ENCODE measurements around the gene PIEZO2.

PIEZO2 gene

GRCh38 chr18:10826400-10826799 is 323.0 kb downstream of the PIEZO2 start:
- Histone ChIP-seq H3K36me3 (ENCODE audit: control insufficient read depth, low read depth, low read length) (no peaks in the 10 kb centered on the region), H3K4me1 (ENCODE audit: control insufficient read depth, low read depth, low read length) (peaks cover 6% of the 10 kb centered on the region), H3K27me3 (ENCODE audit: control insufficient read depth, insufficient read depth, low read length) (no peaks in the 10 kb centered on the region), H3K9ac (ENCODE audit: low read length) (no peak overlapping the region), H3K27ac (ENCODE audit: low read length) (no peak overlapping the region), H3K9me3 (ENCODE audit: control insufficient read depth, low read depth, low read length) (no peaks in the 10 kb centered on the region), H3K4me3 (ENCODE audit: low read length) (no peak overlapping the region)

GRCh38 chr18:10822456-10822855 is 326.9 kb downstream of the PIEZO2 start:
- H3K27me3 ChIP-seq (ENCODE audit: control insufficient read depth, insufficient read depth, low read length) = no peaks in the 10 kb centered on the region
- peaks cover 6% of the 10 kb centered on the region for H3K4me1 ChIP-seq (ENCODE audit: control insufficient read depth, low read depth, low read length)
- no peaks in the 10 kb centered on the region for H3K9me3 ChIP-seq (ENCODE audit: control insufficient read depth, low read depth, low read length)
- no peak overlapping the region for H3K27ac ChIP-seq (ENCODE audit: low read length)
- H3K9ac ChIP-seq (ENCODE audit: low read length) = no peak overlapping the region
- no peak overlapping the region for H3K4me3 ChIP-seq (ENCODE audit: low read length)
- H3K36me3 ChIP-seq (ENCODE audit: control insufficient read depth, low read depth, low read length) = no peaks in the 10 kb centered on the region

GRCh38 chr18:10820681-10821080 is 328.7 kb downstream of the PIEZO2 start:
- Histone ChIP-seq H3K4me1 (ENCODE audit: control insufficient read depth, low read depth, low read length) (peaks cover 6% of the 10 kb centered on the region), H3K4me3 (ENCODE audit: low read length) (no peak overlapping the region), H3K9ac (ENCODE audit: low read length) (no peak overlapping the region), H3K9me3 (ENCODE audit: control insufficient read depth, low read depth, low read length) (no peaks in the 10 kb centered on the region), H3K36me3 (ENCODE audit: control insufficient read depth, low read depth, low read length) (no peaks in the 10 kb centered on the region), H3K27me3 (ENCODE audit: control insufficient read depth, insufficient read depth, low read length) (no peaks in the 10 kb centered on the region), H3K27ac (ENCODE audit: low read length) (no peak overlapping the region)

GRCh38 chr18:10814336-10814735 is 335.0 kb downstream of the PIEZO2 start:
- Histone ChIP-seq H3K27ac (ENCODE audit: low read length) (no peak overlapping the region), H3K9me3 (ENCODE audit: control insufficient read depth, low read depth, low read length) (no peaks in the 10 kb centered on the region), H3K9ac (ENCODE audit: low read length) (no peak overlapping the region), H3K4me1 (ENCODE audit: control insufficient read depth, low read depth, low read length) (no peaks in the 10 kb centered on the region), H3K27me3 (ENCODE audit: control insufficient read depth, insufficient read depth, low read length) (no peaks in the 10 kb centered on the region), H3K4me3 (ENCODE audit: low read length) (no peak overlapping the region), H3K36me3 (ENCODE audit: control insufficient read depth, low read depth, low read length) (no peaks in the 10 kb centered on the region)

- no peak overlapping the region for H3K9ac ChIP-seq (ENCODE audit: low read length)
- H3K27ac ChIP-seq (ENCODE audit: low read length) = no peak overlapping the region
- no peaks in the 10 kb centered on the region for H3K9me3 ChIP-seq (ENCODE audit: control insufficient read depth, low read depth, low read length)
- no peaks in the 10 kb centered on the region for H3K4me1 ChIP-seq (ENCODE audit: control insufficient read depth, low read depth, low read length)
- no peaks in the 10 kb centered on the region for H3K27me3 ChIP-seq (ENCODE audit: control insufficient read depth, insufficient read depth, low read length)
- H3K36me3 ChIP-seq (ENCODE audit: control insufficient read depth, low read depth, low read length) = no peaks in the 10 kb centered on the region
- no peak overlapping the region for H3K4me3 ChIP-seq (ENCODE audit: low read length)
These were observed 343.7 kb downstream of the PIEZO2 start for GRCh38 chr18:10805587-10806118.

GRCh38 chr18:10804126-10804525 is 345.2 kb downstream of the PIEZO2 start:
- no peaks in the 10 kb centered on the region for H3K27me3 ChIP-seq (ENCODE audit: control insufficient read depth, insufficient read depth, low read length)
- H3K4me1 ChIP-seq (ENCODE audit: control insufficient read depth, low read depth, low read length) = peaks cover 4% of the 10 kb centered on the region
- no peak overlapping the region for H3K9ac ChIP-seq (ENCODE audit: low read length)
- no peaks in the 10 kb centered on the region for H3K36me3 ChIP-seq (ENCODE audit: control insufficient read depth, low read depth, low read length)
- no peak overlapping the region for H3K27ac ChIP-seq (ENCODE audit: low read length)
- H3K9me3 ChIP-seq (ENCODE audit: control insufficient read depth, low read depth, low read length) = no peaks in the 10 kb centered on the region
- H3K4me3 ChIP-seq (ENCODE audit: low read length) = no peak overlapping the region

- no peaks in the 10 kb centered on the region for H3K36me3 ChIP-seq (ENCODE audit: control insufficient read depth, low read depth, low read length)
- no peak overlapping the region for H3K9ac ChIP-seq (ENCODE audit: low read length)
- no peak overlapping the region for H3K4me3 ChIP-seq (ENCODE audit: low read length)
These were observed 350.4 kb downstream of the PIEZO2 start for GRCh38 chr18:10798727-10799550.

GRCh38 chr18:10797896-10798295 is 351.5 kb downstream of the PIEZO2 start:
- no peaks in the 10 kb centered on the region for H3K9me3 ChIP-seq (ENCODE audit: control insufficient read depth, low read depth, low read length)
- no peaks in the 10 kb centered on the region for H3K36me3 ChIP-seq (ENCODE audit: control insufficient read depth, low read depth, low read length)
- H3K27ac ChIP-seq (ENCODE audit: low read length) = no peak overlapping the region
- H3K27me3 ChIP-seq (ENCODE audit: control insufficient read depth, insufficient read depth, low read length) = no peaks in the 10 kb centered on the region
- peaks cover 10% of the 10 kb centered on the region for H3K4me1 ChIP-seq (ENCODE audit: control insufficient read depth, low read depth, low read length)
- H3K9ac ChIP-seq (ENCODE audit: low read length) = no peak overlapping the region
- no peak overlapping the region for H3K4me3 ChIP-seq (ENCODE audit: low read length)

More at GRCh38 chr18:10798727-10799550, 350.4 kb downstream of the PIEZO2 start:
- Histone ChIP-seq H3K4me1 (ENCODE audit: control insufficient read depth, low read depth, low read length) (peaks cover 10% of the 10 kb centered on the region), H3K27me3 (ENCODE audit: control insufficient read depth, insufficient read depth, low read length) (no peaks in the 10 kb centered on the region), H3K27ac (ENCODE audit: low read length) (no peak overlapping the region), H3K9me3 (ENCODE audit: control insufficient read depth, low read depth, low read length) (no peaks in the 10 kb centered on the region)

GRCh38 chr18:10794771-10795170 is 354.6 kb downstream of the PIEZO2 start:
- Histone ChIP-seq H3K27ac (ENCODE audit: low read length) (no peak overlapping the region), H3K9me3 (ENCODE audit: control insufficient read depth, low read depth, low read length) (no peaks in the 10 kb centered on the region), H3K4me3 (ENCODE audit: low read length) (no peak overlapping the region), H3K4me1 (ENCODE audit: control insufficient read depth, low read depth, low read length) (peaks cover 10% of the 10 kb centered on the region), H3K9ac (ENCODE audit: low read length) (no peak overlapping the region), H3K27me3 (ENCODE audit: control insufficient read depth, insufficient read depth, low read length) (no peaks in the 10 kb centered on the region), H3K36me3 (ENCODE audit: control insufficient read depth, low read depth, low read length) (no peaks in the 10 kb centered on the region)

GRCh38 chr18:10793730-10794370 is 355.5 kb downstream of the PIEZO2 start:
- H3K9me3 ChIP-seq (ENCODE audit: control insufficient read depth, low read depth, low read length) = no peaks in the 10 kb centered on the region
- H3K4me1 ChIP-seq (ENCODE audit: control insufficient read depth, low read depth, low read length) = peaks cover 4% of the 10 kb centered on the region
- H3K36me3 ChIP-seq (ENCODE audit: control insufficient read depth, low read depth, low read length) = no peaks in the 10 kb centered on the region
- no peaks in the 10 kb centered on the region for H3K27me3 ChIP-seq (ENCODE audit: control insufficient read depth, insufficient read depth, low read length)
- H3K4me3 ChIP-seq (ENCODE audit: low read length) = no peak overlapping the region
- H3K9ac ChIP-seq (ENCODE audit: low read length) = no peak overlapping the region
- no peak overlapping the region for H3K27ac ChIP-seq (ENCODE audit: low read length)

- no peaks in the 10 kb centered on the region for H3K9me3 ChIP-seq (ENCODE audit: control insufficient read depth, low read depth, low read length)
- no peaks in the 10 kb centered on the region for H3K27me3 ChIP-seq (ENCODE audit: control insufficient read depth, insufficient read depth, low read length)
- no peaks in the 10 kb centered on the region for H3K36me3 ChIP-seq (ENCODE audit: control insufficient read depth, low read depth, low read length)
- no peaks in the 10 kb centered on the region for H3K4me1 ChIP-seq (ENCODE audit: control insufficient read depth, low read depth, low read length)
- no peak overlapping the region for H3K27ac ChIP-seq (ENCODE audit: low read length)
- no peak overlapping the region for H3K4me3 ChIP-seq (ENCODE audit: low read length)
- no peak overlapping the region for H3K9ac ChIP-seq (ENCODE audit: low read length)
These were observed 357.2 kb downstream of the PIEZO2 start for GRCh38 chr18:10792181-10792580.
